ENCODE measurements around the gene CCDC9. TPM values are rescaled to one million over a fixed set of nuclear protein-coding genes. Genes with fewer than 3 reads are reported as not detected.

The CCDC9 gene
- total and polyA plus RNA-seq, 2 of the 8 experiments (the other 6 are each of a cell fraction or from before 2014, with no cell fraction given) = 3.7 to 29.8 TPM

DNA sequence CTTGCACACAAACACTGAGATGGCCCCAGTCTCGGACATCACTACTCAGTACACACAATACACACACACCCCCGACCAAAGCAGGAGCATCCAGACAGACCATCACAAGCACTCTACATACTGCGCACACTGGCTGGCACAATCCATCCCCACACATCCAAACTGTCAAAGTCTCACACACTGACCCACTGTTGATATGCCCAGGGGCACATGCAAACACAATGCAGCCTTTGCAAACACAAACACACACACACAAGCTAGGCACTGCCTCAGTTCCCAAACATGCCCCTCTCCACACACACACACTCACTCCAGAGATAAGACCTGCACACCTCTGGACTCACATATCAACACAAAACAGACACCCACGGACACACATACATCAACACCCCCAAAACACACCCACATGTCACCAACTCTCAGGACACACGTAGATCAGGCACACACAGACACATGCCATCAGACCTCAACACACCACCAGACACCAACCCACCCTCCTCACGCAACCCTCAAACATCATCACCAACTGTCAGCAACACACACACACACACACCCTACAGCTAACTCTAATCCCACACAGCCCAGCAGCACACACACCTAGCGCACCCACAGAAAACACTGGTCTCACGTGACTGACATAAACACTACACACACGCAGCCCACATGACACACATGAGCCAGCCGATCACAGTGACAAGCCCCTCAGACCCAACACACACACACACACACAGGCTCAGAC lies 27.2 kb upstream of the CCDC9 start:
- Histone ChIP-seq H4K20me1 (replicated peaks in 1 of 2; ENCODE audit: control insufficient read depth in 1 of 2, insufficient read depth in 2 of 2, low read length in 2 of 2) (peaks cover 14 to 18% of the 10 kb centered on the region in 2 experiments), H2BK15ac (ENCODE audit: low read length) (peak overlapping the region; percentile 88), H2BK20ac (ENCODE audit: low read length) (peak overlapping the region; percentile 95; the same call in 1 of the 2 replicates), H3K4me3 (ENCODE audit: extremely low read depth in 1 of 4, insufficient read depth in 2 of 4, low read depth in 3 of 4, low read length in 4 of 4) (peak overlapping the region; percentile 78 to 99 (median 89)), H3K4ac (replicated peaks; ENCODE audit: insufficient read length, low read depth, low read length) (peak overlapping the region; percentile 66), H2BK120ac (replicated peaks; ENCODE audit: low read depth, low read length) (peak overlapping the region; percentile 10), H3K9ac (replicated peaks in 1 of 4; ENCODE audit: extremely low read depth in 1 of 4, low read depth in 3 of 4, low read length in 3 of 4) (peak overlapping the region in 3 of 4 experiments; percentile 65 to 71 (median 71); a peak in 6 of 7 replicates), H3K4me2 (ENCODE audit: insufficient read depth in 1 of 2, low read depth in 2 of 2, low read length in 2 of 2) (peak overlapping the region; percentile 94 to 98), H3K56ac (replicated peaks; ENCODE audit: insufficient read length, low read depth, low read length) (peak overlapping the region; percentile 32), H3K23ac (ENCODE audit: insufficient read length) (peak overlapping the region; percentile 35), H3K27me3 (replicated peaks in 1 of 4; ENCODE audit: control insufficient read depth in 3 of 4, extremely low read depth in 1 of 4, insufficient read depth in 3 of 4, low read length in 3 of 4) (no peaks in the 10 kb centered on the region; a peak in 1 of 7 replicates), H3K9me3 (ENCODE audit: insufficient read depth in 2 of 2, low read depth in 1 of 2, low read length in 1 of 2) (no peaks in the 10 kb centered on the region), H4K5ac (ENCODE audit: insufficient read length, low read depth, low read length) (no peak overlapping the region), H2BK5ac (ENCODE audit: low read depth, low read length) (peak overlapping the region; percentile 98), H4K8ac (ENCODE audit: extremely low read depth, insufficient read depth, low read length) (no peak overlapping the region; the same call in 1 of the 2 replicates), H3K14ac (ENCODE audit: insufficient read length) (no peak overlapping the region), H2AFZ (ENCODE audit: low read length) (no peak overlapping the region), H3K36me3 (ENCODE audit: control insufficient read depth in 2 of 4, insufficient read depth in 4 of 4, low read length in 3 of 4) (no peaks in the 10 kb centered on the region), H3K79me2 (ENCODE audit: control insufficient read depth in 1 of 2, insufficient read depth in 2 of 2, low read length in 2 of 2) (peaks cover 5 to 38% of the 10 kb centered on the region in 2 experiments; a peak in 2 of 4 replicates), H4K91ac (replicated peaks; ENCODE audit: insufficient read length, low read length) (peak overlapping the region; percentile 95), H3K18ac (ENCODE audit: extremely low read depth, low read length) (peak overlapping the region; percentile 38), H2BK12ac (ENCODE audit: low read depth, low read length) (peak overlapping the region; percentile 100), H3K4me1 (replicated peaks in 1 of 4; ENCODE audit: control insufficient read depth in 3 of 4, insufficient read depth in 4 of 4, low read length in 3 of 4) (peaks cover 17 to 39% (median 25%) of the 10 kb centered on the region in 4 experiments), H3K27ac (ENCODE audit: low read depth, low read length) (peak overlapping the region; percentile 60), H3K23me2 (ENCODE audit: low read depth, low read length) (peaks cover 35% of the 10 kb centered on the region), H3K79me1 (ENCODE audit: low read depth, low read length) (peaks cover 16% of the 10 kb centered on the region), H2AK5ac (ENCODE audit: low read depth, low read length) (peak overlapping the region; percentile 96)
- TF ChIP-seq NRF1 (IDR thresholded peaks at IDR 0.05; ENCODE audit: low read depth, low read length) (no peak), ATF2 (IDR thresholded peaks at IDR 0.05; ENCODE audit: low read length) (no peak), YY1 (IDR thresholded peaks at IDR 0.05; ENCODE audit: low read depth, low read length) (no peak), CHD1 (IDR thresholded peaks at IDR 0.05; ENCODE audit: low read depth, low read length) (no peak), SIN3A (conservative IDR thresholded peaks at IDR 0.05 in 1 of 2, IDR thresholded peaks at IDR 0.05 in 1 of 2; ENCODE audit: low read depth in 1 of 2, low read length in 2 of 2) (no peak; a peak in 1 of 4 replicates), E2F6 (IDR thresholded peaks at IDR 0.05) (no peak), RFX5 (IDR thresholded peaks at IDR 0.05; ENCODE audit: borderline replicate concordance, low read depth, low read length) (no peak), SIRT6 (IDR thresholded peaks at IDR 0.05; ENCODE audit: low read length) (no peak)
- POLR2A ChIA-PET (ENCODE audit: partially characterized antibody) = interaction anchor here (1.0 to 8.2 kb wide), 3 partner anchors 9 to 18 kb away, joined by 3 to 148 read pairs (median 3); no protein-coding TSS in a partner anchor
- DNase-seq (ENCODE audit: low read depth in 1 of 2, low spot score in 2 of 2) = no peak
- CTCF ChIA-PET (ENCODE audit: partially characterized antibody) = interaction anchor here (0.6 to 11.9 kb wide), 4 partner anchors 15 to 35 kb away, joined by 3 to 152 read pairs (median 10); no protein-coding TSS in a partner anchor
- no peak for FAIRE-seq
- 49% methylated on average over 10 of the region's 10 CpGs; no CpG with 5 or more reads in 1 of the 2 experiments for WGBS, 2 experiments (ENCODE audit: extremely low coverage in 1 of 2, insufficient coverage in 1 of 2, insufficient read length in 1 of 2, insufficient replicate concordance in 2 of 2, low coverage in 1 of 2, low lambda C conversion rate in 2 of 2, missing lambda C conversion rate in 1 of 2)

Data from H1 (cell line).